SK-N-SH (cell line): ENCODE measurements around the gene CDH15. TPM values are rescaled to one million over a fixed set of nuclear protein-coding genes. Genes with fewer than 3 reads are reported as not detected.

Experiments
- CTCF ChIA-PET: fragments of 300-600, 350-600 bp; formaldehyde crosslinking; extraction: SDS; loops from one replicate; lab custom pipeline; 2021; lab: Yijun Ruan, JAX
- POLR2A ChIA-PET: fragments of 350-600 bp; sonication (Branson Sonifier 250); formaldehyde crosslinking; extraction: SDS; loops from one replicate; lab custom pipeline; 2020; ENCODE audit warnings: antibody characterized with exemption, inconsistent platforms; lab: Yijun Ruan, JAX
- DNase-seq: peaks from one replicate; pipeline ENCODE4 v3.0.0; 2012
- H2AFZ ChIP-seq: fragments of 200-600 bp; sonication (generic); 2 replicates; pipeline ENCODE4 v1.8.1; 2016; ENCODE audit warnings: antibody characterized with exemption, mild to moderate bottlenecking, low read depth
- H3F3A ChIP-seq: fragments of 200-600 bp; sonication (generic); replicated peaks from 2 replicates; pipeline ENCODE3; 2016; ENCODE audit warnings: antibody characterized with exemption, mild to moderate bottlenecking; ENCODE audit not compliant: insufficient read depth
- H3K27ac ChIP-seq, 2 experiments: fragments of 200-500 bp in 1 of 2; fragments of 200-600 bp in 1 of 2; sonication (Bioruptor generic) in 1 of 2; sonication (generic), shearing (Covaris generic) in 1 of 2; 2 replicates each; pipeline versions ENCODE4 v1.5.1 to v1.6.1; 2014 to 2016; ENCODE audit warnings: low read depth in 2 of 2, inconsistent platforms in 1 of 2, low read length in 1 of 2, mild to moderate bottlenecking in 1 of 2, mixed read lengths in 1 of 2
- H3K27me3 ChIP-seq: fragments of 200-600 bp; sonication (generic), shearing (Covaris generic); 2 replicates; pipeline ENCODE4 v1.6.1; 2016; ENCODE audit warnings: mixed run types; ENCODE audit not compliant: insufficient read depth
- H3K36me3 ChIP-seq, 2 experiments: fragments of 200-500 bp in 1 of 2; fragments of 200-600 bp in 1 of 2; sonication (Bioruptor generic) in 1 of 2; sonication (generic) in 1 of 2; replicated peaks in 1 of 2; 2 replicates each; pipeline versions ENCODE3 to v1.5.1; 2014 to 2016; ENCODE audit warnings: low read length in 1 of 2, mild to moderate bottlenecking in 1 of 2; ENCODE audit not compliant: insufficient read depth in 2 of 2, control insufficient read depth in 1 of 2
- H3K4me1 ChIP-seq, 2 experiments: fragments of 200-500 bp in 1 of 2; fragments of 200-600 bp in 1 of 2; sonication (Bioruptor generic) in 1 of 2; sonication (generic), shearing (Covaris generic) in 1 of 2; 2 replicates each; pipeline versions ENCODE4 v1.5.1 to v1.6.1; 2014 to 2016; ENCODE audit warnings: low read depth in 1 of 2, low read length in 1 of 2, mixed run types in 1 of 2; ENCODE audit not compliant: insufficient read depth in 2 of 2, control insufficient read depth in 1 of 2
- H3K4me2 ChIP-seq: fragments of 200-600 bp; sonication (generic), shearing (Covaris generic); 2 replicates; pipeline ENCODE4 v1.6.1; 2017; ENCODE audit warnings: mixed run types
- H3K4me3 ChIP-seq, 2 experiments: fragments of 200-500 bp in 1 of 2; fragments of 200-600 bp in 1 of 2; sonication (Bioruptor generic) in 1 of 2; sonication (generic), shearing (Covaris generic) in 1 of 2; 2 replicates each; pipeline versions ENCODE4 v1.5.1 to v1.8.1; 2014 to 2016; ENCODE audit warnings: low read depth in 2 of 2, inconsistent platforms in 1 of 2, low read length in 1 of 2, mild to moderate bottlenecking in 1 of 2, mixed read lengths in 1 of 2, moderate library complexity in 1 of 2
- H3K79me2 ChIP-seq: fragments of 200-600 bp; sonication (generic); 2 replicates; pipeline ENCODE4 v1.8.1; 2017; ENCODE audit warnings: mild to moderate bottlenecking; ENCODE audit not compliant: insufficient read depth
- H3K9ac ChIP-seq: fragments of 200-600 bp; sonication (generic); 2 replicates; pipeline ENCODE4 v1.6.1; 2017; ENCODE audit warnings: mixed run types
- H3K9me2 ChIP-seq: fragments of 200-600 bp; sonication (generic); 2 replicates; pipeline ENCODE4 v1.6.1; 2017; ENCODE audit warnings: mixed run types
- H3K9me3 ChIP-seq: fragments of 200-600 bp; sonication (generic); 2 replicates; pipeline ENCODE4 v1.6.1; 2017; ENCODE audit warnings: mixed run types, mild to moderate bottlenecking, moderate library complexity
- H4K20me1 ChIP-seq: fragments of 200-600 bp; sonication (generic); 2 replicates; pipeline ENCODE4 v1.6.1; 2017; ENCODE audit warnings: mild to moderate bottlenecking, mixed run types; ENCODE audit not compliant: insufficient read depth
- EP300 ChIP-seq, 2 experiments: IDR thresholded peaks; 2 replicates each; pipeline versions ENCODE4 v1.4.0 to v1.6.1; 2012; ENCODE audit warnings: borderline replicate concordance in 1 of 2, low read depth in 1 of 2, low read length in 1 of 2
- EZH2phosphoT487 ChIP-seq: fragments of 200-600 bp; sonication (generic); IDR thresholded peaks from 2 replicates; pipeline ENCODE4 v1.6.1; 2017; ENCODE audit warnings: low read depth, mixed run types, mild to moderate bottlenecking, antibody characterized with exemption, moderate library complexity, borderline replicate concordance
- FOSL2 ChIP-seq: IDR thresholded peaks from 2 replicates; pipeline ENCODE4 v1.4.0; 2012; ENCODE audit warnings: low read depth, mild to moderate bottlenecking, moderate library complexity, borderline replicate concordance
- GABPA ChIP-seq: IDR thresholded peaks from 2 replicates; pipeline ENCODE4 v1.4.0; 2012; ENCODE audit warnings: low read depth, mild to moderate bottlenecking
- MXI1 ChIP-seq: IDR thresholded peaks from 2 replicates; pipeline ENCODE4 v1.6.1; 2012; ENCODE audit warnings: mild to moderate bottlenecking, low read depth, low read length, improper control_type of control experiment
- RCOR1 ChIP-seq: fragments of 150-350 bp; IDR thresholded peaks from 2 replicates; pipeline ENCODE4 v1.6.1; 2017; ENCODE audit warnings: antibody characterized with exemption, low read length
- RXRA ChIP-seq: IDR thresholded peaks from 2 replicates; pipeline ENCODE4 v1.4.0; 2012; ENCODE audit warnings: low read depth, mild to moderate bottlenecking, borderline replicate concordance
- TEAD4 ChIP-seq: IDR thresholded peaks from 2 replicates; pipeline ENCODE4 v1.4.0; 2012; ENCODE audit warnings: mild to moderate bottlenecking, borderline replicate concordance; ENCODE audit not compliant: insufficient read depth
- YY1 ChIP-seq: IDR thresholded peaks from 2 replicates; pipeline ENCODE4 v1.4.0; 2012; ENCODE audit warnings: low read depth, mild to moderate bottlenecking
- whole genome bisulfite sequencing: methylation state at CpG from one replicate; pipeline ENCODE4 v1.1.6; 2017; ENCODE audit warnings: low lambda C conversion rate; 5-methylcytosine and 5-hydroxymethylcytosine counted together
- polyA plus RNA-seq, 3 experiments: library from polyadenylated mRNA; depleted of rRNA; stranded (reverse); fragments of >200 nt; gene quantifications; 2 replicates each; pipeline ENCODE4 v1.2.3, GENCODE V29; 2012
- TF ChIP-seq, protein P1 (sequence below): fragments of 150-350 bp; IDR thresholded peaks from 2 replicates; pipeline ENCODE4 v1.6.1; 2016; ENCODE audit warnings: mild to moderate bottlenecking, low read depth, low read length
- TF ChIP-seq, protein P2 (sequence below): IDR thresholded peaks from 2 replicates; pipeline ENCODE4 v1.6.1; 2012; ENCODE audit warnings: mild to moderate bottlenecking, low read depth, low read length, moderate library complexity
- TF ChIP-seq, protein P3 (sequence below): IDR thresholded peaks from 2 replicates; pipeline ENCODE4 v1.4.0; 2012; ENCODE audit warnings: low read depth, borderline replicate concordance
- TF ChIP-seq, protein P4 (sequence below): IDR thresholded peaks from 2 replicates; pipeline ENCODE4 v1.4.0; 2012; ENCODE audit warnings: low read depth

The CDH15 gene
- polyA plus RNA-seq, 1 of the 3 experiments (the other 2 are of a cell fraction), result 0.03 TPM

DNA sequence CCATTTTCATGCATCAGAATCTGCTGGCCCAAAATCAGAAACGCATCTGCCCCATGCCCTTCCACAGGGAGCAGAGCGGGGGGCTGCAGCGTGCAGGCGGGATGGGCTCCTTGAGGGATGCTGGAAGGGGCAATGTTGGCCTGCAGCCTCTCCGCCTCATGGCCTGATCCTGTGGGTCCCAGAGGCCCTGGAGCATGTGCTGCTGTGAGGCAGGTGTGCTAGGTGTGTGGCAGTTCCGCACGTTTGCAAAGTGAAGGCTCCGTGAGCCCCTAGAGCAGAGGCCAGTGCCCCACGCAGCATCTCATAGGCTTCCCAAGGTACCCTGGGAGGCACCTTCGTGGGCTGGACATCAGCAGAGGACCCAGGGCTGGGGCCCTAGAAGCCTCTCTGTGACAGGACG is 36.4 kb upstream of the CDH15 start:
- WGBS, result 97% methylated on average over 6 of the region's 11 CpGs
- POLR2A ChIA-PET, result no interaction called here
- no peaks in the 10 kb centered on the region for H3F3A ChIP-seq
- H3K4me3 ChIP-seq, result no peak overlapping the region
- no peaks in the 10 kb centered on the region for H3K27me3 ChIP-seq
- TF ChIP-seq, protein P1, sequence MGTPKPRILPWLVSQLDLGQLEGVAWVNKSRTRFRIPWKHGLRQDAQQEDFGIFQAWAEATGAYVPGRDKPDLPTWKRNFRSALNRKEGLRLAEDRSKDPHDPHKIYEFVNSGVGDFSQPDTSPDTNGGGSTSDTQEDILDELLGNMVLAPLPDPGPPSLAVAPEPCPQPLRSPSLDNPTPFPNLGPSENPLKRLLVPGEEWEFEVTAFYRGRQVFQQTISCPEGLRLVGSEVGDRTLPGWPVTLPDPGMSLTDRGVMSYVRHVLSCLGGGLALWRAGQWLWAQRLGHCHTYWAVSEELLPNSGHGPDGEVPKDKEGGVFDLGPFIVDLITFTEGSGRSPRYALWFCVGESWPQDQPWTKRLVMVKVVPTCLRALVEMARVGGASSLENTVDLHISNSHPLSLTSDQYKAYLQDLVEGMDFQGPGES, result no peak
- no peak for TF ChIP-seq TEAD4
- TF ChIP-seq FOSL2, result no peak
- no peak for TF ChIP-seq RXRA
- no peak for TF ChIP-seq EZH2phosphoT487
- TF ChIP-seq, protein P2, sequence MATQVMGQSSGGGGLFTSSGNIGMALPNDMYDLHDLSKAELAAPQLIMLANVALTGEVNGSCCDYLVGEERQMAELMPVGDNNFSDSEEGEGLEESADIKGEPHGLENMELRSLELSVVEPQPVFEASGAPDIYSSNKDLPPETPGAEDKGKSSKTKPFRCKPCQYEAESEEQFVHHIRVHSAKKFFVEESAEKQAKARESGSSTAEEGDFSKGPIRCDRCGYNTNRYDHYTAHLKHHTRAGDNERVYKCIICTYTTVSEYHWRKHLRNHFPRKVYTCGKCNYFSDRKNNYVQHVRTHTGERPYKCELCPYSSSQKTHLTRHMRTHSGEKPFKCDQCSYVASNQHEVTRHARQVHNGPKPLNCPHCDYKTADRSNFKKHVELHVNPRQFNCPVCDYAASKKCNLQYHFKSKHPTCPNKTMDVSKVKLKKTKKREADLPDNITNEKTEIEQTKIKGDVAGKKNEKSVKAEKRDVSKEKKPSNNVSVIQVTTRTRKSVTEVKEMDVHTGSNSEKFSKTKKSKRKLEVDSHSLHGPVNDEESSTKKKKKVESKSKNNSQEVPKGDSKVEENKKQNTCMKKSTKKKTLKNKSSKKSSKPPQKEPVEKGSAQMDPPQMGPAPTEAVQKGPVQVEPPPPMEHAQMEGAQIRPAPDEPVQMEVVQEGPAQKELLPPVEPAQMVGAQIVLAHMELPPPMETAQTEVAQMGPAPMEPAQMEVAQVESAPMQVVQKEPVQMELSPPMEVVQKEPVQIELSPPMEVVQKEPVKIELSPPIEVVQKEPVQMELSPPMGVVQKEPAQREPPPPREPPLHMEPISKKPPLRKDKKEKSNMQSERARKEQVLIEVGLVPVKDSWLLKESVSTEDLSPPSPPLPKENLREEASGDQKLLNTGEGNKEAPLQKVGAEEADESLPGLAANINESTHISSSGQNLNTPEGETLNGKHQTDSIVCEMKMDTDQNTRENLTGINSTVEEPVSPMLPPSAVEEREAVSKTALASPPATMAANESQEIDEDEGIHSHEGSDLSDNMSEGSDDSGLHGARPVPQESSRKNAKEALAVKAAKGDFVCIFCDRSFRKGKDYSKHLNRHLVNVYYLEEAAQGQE, result no peak
- TF ChIP-seq YY1, result no peak
- no peak for TF ChIP-seq EP300 (IDR thresholded peaks at IDR 0.05; ENCODE audit: borderline replicate concordance in 1 of 2, low read depth in 1 of 2, low read length in 1 of 2)
- TF ChIP-seq, protein P3, sequence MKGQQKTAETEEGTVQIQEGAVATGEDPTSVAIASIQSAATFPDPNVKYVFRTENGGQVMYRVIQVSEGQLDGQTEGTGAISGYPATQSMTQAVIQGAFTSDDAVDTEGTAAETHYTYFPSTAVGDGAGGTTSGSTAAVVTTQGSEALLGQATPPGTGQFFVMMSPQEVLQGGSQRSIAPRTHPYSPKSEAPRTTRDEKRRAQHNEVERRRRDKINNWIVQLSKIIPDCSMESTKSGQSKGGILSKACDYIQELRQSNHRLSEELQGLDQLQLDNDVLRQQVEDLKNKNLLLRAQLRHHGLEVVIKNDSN, result no peak
- no peak for TF ChIP-seq RCOR1
- TF ChIP-seq GABPA, result no peak
- TF ChIP-seq, protein P4, sequence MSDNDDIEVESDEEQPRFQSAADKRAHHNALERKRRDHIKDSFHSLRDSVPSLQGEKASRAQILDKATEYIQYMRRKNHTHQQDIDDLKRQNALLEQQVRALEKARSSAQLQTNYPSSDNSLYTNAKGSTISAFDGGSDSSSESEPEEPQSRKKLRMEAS, result no peak
- no peak for TF ChIP-seq MXI1
- H3K4me1 ChIP-seq, result no peaks in the 10 kb centered on the region; a peak in 1 of 4 replicates
- no peak overlapping the region for H3K9ac ChIP-seq
- no peaks in the 10 kb centered on the region for H4K20me1 ChIP-seq
- no peak overlapping the region for H3K4me2 ChIP-seq
- no peaks in the 10 kb centered on the region for H3K9me3 ChIP-seq
- no peak overlapping the region for H3K27ac ChIP-seq
- 0 out of 2 replicates have a peak, but pooled peaks cover 5% of the 10 kb centered on the region for H3K79me2 ChIP-seq
- no peaks in the 10 kb centered on the region for H3K9me2 ChIP-seq
- peaks cover 15 to 22% of the 10 kb centered on the region in 2 experiments for H3K36me3 ChIP-seq
- no peak overlapping the region for H2AFZ ChIP-seq
- DNase-seq, result no peak
- CTCF ChIA-PET, result no interaction called here
